Fibroblast of the aortic adventitia (primary cell): Measurements from ENCODE around the gene TRABD2A. TPM values are rescaled to one million over a fixed set of nuclear protein-coding genes. Genes with fewer than 3 reads are reported as not detected.

Source experiments
- DNase-seq: peaks from one replicate; pipeline ENCODE4 v3.0.0-alpha.2; 2010; ENCODE audit warnings: low read depth
- H3K4me3 ChIP-seq: 2 replicates; pipeline ENCODE4 v1.5.1; 2011; ENCODE audit warnings: low read depth, mild to moderate bottlenecking, control low read depth, low read length, moderate library complexity
- total RNA-seq: library from RNA; depleted of rRNA; stranded (reverse); fragments of >200 nt; gene quantifications from 2 replicates; pipeline ENCODE4 v1.2.3, GENCODE V29; 2012; ENCODE audit warnings: low replicate concordance
- TF ChIP-seq, protein P1 (sequence below): IDR thresholded peaks from 2 replicates; pipeline ENCODE4 v1.5.1; 2011; ENCODE audit warnings: mild to moderate bottlenecking, low read length, control low read depth, inconsistent platforms; ENCODE audit not compliant: insufficient read depth

TRABD2A gene
- total RNA-seq, 1 donor: 1.6 TPM

DNA sequence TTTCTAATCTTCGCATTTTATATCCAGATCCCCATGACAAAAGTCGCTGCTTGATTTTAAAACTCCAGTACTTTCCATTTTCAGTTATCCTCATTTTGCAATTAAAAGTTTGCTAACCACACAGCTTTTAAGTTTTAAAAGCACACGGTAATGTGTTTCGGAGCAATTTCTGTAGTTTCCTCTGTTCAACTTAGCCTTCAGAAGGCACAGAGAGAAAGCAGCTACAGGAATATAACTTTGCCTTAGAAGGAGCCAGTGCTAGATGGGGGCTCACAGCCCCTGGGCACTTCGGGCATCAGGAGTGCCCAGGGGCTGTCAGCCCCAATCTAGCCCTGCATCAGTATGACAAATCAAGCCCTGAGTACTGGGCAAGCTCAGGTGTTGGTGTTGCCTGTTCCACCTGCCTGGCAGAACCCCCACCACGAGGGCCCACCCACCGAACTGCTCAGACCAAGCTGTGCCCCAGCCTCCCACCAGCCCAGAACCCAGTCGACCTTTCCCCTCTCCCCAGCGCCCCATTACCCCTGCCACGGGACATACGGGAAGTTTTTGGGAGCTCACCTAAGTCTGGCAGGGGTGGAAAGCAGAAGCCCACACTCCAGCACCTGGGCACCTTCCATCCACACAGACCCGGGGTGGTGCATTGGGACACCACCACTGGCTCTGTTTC is 47.3 kb downstream of the TRABD2A start:
- no peak for DNase-seq
- H3K4me3 ChIP-seq: no peak overlapping the region
- TF ChIP-seq, protein P1, sequence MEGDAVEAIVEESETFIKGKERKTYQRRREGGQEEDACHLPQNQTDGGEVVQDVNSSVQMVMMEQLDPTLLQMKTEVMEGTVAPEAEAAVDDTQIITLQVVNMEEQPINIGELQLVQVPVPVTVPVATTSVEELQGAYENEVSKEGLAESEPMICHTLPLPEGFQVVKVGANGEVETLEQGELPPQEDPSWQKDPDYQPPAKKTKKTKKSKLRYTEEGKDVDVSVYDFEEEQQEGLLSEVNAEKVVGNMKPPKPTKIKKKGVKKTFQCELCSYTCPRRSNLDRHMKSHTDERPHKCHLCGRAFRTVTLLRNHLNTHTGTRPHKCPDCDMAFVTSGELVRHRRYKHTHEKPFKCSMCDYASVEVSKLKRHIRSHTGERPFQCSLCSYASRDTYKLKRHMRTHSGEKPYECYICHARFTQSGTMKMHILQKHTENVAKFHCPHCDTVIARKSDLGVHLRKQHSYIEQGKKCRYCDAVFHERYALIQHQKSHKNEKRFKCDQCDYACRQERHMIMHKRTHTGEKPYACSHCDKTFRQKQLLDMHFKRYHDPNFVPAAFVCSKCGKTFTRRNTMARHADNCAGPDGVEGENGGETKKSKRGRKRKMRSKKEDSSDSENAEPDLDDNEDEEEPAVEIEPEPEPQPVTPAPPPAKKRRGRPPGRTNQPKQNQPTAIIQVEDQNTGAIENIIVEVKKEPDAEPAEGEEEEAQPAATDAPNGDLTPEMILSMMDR: no peak

DNA sequence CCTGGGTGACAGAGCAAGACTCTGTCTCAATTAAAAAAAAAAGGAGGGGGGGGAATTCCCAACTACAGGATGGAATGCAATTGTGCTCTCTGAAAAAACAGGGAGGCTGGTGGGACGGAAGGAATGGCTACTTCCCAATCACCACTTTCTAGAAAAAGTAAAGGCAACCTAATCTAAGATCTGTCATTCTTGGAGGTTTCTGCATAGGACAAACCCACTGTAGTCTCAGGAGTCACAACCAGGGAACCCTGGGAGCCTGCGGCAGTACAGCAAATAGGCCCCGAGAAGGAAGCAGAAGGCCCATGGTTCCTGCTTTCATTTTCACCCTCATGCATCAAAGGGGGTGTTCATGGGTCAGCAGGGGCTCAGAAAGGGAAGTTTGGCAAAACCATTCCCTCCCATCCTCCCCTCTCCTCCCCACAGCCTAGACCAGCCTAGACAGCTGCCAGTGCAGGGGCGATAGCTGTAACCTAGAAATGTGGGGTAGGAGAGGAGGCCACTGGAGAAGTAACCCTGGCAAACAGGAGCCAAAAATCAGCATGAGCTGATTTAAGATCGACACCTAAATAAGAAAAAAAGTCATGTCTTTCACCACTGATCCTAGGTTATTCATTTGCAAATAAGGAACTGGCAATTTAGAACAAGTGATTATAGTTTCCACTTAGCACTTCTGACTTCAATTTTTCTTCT is 48.0 kb downstream of the TRABD2A start:
- DNase-seq: no peak
- no peak overlapping the region for H3K4me3 ChIP-seq
- TF ChIP-seq, protein P1: no peak

DNA sequence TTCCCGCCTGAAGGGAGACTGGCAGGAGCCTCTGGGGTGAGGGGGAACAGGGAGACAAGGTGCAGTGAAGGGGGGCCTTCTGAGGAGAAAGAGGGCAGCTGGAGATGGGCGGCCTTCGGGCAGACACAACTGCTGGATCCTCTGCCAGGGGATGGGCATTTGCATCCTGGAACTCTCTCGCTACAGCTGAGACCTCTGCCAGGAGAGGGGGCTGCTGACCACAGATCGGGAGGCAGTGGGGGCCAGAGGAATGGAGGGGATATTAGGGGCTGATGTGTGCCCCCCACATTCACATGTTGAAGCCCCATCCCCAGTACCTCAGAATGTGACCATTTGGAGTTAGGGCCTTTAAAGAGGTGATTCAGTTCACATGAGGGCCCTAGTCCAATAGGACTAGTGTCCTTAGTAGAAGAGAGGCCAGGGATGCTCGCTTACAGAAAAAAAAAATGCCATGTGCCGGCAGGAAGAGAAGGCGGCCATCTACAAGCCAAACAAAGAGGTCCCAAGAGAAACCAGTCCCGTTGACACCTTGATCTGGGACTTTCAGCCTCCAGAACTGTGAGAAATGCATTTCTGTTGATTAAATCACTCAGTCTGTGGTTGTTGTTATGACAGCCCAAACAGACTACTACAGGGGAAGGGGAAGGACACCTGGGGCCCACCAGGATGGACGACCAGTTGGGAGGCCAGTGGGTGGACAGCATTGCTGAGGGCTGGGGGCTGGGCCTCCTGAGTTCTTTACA is 50.0 kb downstream of the TRABD2A start:
- TF ChIP-seq, protein P1: no peak
- no peak overlapping the region for H3K4me3 ChIP-seq
- DNase-seq: no peak

DNA sequence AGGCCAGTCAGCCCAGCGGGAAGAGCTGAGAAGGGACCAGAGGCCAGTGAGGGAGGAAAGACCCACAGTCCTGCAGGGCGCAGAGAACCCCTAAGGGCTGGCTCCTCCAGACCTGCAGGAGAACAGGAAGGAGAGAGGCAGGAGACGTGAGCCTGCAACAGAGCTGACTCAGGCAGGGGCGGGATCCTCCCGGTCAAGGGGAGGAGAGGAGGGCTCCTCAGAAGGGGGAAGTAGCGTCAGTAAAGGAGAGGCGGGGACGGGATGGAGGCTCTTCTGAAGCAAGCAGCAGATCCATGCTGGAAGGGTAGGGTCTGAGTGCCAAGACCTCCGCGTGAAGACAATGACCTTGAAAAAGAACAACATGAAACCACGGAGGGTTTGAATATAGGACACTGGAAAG is 50.8 kb downstream of the TRABD2A start:
- DNase-seq: no peak
- H3K4me3 ChIP-seq: no peak overlapping the region
- TF ChIP-seq, protein P1: no peak

DNA sequence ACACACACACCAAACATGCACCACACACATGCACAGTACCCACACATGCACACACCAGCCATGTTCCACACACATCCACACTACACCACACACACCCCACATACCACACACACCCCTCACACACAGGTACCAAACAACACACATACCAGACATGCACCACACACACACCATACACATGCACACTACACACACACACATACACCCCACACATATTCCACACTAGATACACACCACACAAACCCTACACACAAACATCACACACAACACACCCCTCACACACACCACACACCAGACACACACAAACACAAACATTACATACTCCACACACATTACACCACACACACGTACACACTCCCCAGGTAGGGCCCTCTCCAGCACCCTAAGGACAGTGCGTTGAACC is 51.2 kb downstream of the TRABD2A start:
- no peak for DNase-seq
- no peak overlapping the region for H3K4me3 ChIP-seq
- TF ChIP-seq, protein P1: no peak

DNA sequence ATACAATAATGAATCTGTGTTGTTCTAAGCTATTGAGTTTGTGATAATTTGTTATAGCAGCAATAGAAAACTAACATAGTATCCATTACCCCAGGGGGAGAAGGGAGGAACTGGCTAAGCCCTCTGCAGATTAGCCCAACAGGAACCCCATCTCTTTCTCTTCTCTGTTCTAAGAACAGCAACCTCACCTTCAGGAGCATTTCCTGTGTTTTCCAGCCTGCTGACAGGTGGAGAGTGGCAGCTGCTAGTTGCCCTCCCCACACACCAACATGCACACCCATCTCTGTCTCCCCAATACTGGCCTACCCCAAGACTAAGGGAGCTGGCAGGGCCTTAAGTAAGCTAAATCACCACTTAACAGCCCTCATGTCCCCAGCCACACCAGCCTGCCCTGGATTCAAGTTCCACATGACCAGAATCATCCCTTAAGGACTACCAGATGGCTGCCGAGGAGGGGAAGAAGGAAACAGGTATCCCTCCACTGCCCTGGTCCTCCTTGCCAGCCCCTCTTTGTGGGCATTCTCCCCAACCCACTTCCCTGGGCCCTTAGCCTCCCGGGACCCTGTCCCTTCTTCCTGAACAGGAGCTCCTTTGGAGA is 52.8 kb downstream of the TRABD2A start:
- TF ChIP-seq, protein P1: no peak
- H3K4me3 ChIP-seq: no peak overlapping the region
- DNase-seq: no peak
